ENCODE data around the gene CYP39A1. TPM values are rescaled to one million over a fixed set of nuclear protein-coding genes. Genes with fewer than 3 reads are reported as not detected.
A peak's percentile ranks its signal among the peaks of the same experiment; 100 is the strongest.

CYP39A1 gene
- polyA plus RNA-seq, 5 donors = 5.9 to 13.1 (median 11.6) TPM

DNA sequence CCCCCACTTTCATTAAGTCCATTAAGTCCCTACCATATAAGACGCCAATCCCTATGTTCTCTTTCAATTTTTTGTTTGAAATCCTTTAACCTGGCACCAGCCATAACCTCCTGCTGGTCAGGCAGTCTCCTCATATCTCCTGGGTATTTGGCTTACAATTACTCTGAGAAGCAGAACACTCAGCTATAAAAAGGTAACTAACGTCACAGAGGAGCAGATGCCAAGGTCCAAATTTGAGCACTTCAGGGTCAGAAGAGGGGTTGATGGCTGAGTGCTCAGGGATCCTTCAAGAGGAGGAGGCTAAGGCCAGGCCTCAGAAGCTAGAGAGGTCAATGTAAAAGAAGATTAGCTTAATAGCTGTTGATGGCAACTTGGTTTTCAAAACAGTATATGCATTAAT lies 139.1 kb downstream of the CYP39A1 start:
- no peak for DNase-seq

DNA sequence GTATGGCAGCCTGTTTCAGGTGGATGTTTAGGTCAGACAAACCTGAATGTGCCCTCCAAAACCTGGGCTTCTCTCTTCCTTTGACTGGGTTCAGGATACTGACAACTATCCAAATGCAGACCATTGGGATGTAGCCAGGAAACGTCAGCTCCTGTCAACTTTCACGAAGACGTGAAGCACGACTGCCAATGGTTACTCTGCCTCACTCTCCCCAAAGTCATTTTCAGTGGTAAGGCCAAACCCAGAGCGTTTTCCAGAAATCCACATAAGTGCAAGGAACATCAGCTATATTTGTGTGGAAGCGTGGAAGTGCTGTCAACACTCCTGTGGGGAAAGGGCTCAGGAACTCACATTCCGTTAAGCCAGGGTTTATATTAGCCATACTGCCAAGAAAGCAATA lies 141.3 kb downstream of the CYP39A1 start:
- no peak for DNase-seq

GRCh38 chr6:46510651-46511050 lies 142.0 kb downstream of the CYP39A1 start:
- DNase-seq = peak in 1 of 2 donors; percentile 37

- DNase-seq = no peak
Observed at GRCh38 chr6:46509981-46510510, 142.6 kb downstream of the CYP39A1 start.

DNA sequence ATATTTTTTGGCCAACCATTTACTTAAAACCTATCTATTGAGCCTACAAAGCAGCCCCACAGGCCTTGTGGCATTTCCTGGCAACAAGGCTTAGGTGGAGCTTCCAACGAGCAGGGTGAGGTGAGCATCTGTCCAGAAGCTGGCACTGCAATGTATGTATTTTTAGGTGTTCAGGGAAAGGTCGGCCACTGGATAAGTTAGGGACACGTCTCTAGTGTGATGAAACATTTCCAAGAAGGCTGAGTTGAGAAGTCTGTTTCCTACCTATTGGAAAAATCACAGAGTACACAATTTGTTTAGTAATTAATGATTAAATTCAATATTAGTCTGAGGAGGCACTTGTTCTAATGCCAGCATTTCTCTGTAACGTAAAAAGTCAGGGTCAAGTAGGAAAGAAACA lies 143.6 kb downstream of the CYP39A1 start:
- no peak for DNase-seq

DNA sequence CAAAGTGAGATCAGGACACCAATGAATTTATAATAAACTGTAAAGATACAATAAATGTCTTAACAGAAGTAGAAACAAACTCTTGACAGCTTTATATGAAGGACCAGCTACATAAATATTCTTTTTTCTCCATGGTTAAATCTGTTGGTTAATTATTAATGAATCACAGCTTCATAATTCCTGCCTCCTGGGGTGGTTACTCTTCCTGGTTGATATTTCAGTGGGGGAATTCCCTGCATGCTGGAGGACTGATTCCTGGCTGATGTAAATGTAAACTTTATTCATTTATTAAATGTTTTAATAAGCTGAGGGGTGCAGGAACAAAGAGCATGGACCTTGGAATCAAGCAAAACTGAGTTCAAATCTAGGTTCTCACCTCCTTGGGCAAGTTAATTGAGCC lies 145.2 kb downstream of the CYP39A1 start:
- DNase-seq = no peak

GRCh38 chr6:46505693-46506512 lies 146.7 kb downstream of the CYP39A1 start:
- DNase-seq = no peak

DNA sequence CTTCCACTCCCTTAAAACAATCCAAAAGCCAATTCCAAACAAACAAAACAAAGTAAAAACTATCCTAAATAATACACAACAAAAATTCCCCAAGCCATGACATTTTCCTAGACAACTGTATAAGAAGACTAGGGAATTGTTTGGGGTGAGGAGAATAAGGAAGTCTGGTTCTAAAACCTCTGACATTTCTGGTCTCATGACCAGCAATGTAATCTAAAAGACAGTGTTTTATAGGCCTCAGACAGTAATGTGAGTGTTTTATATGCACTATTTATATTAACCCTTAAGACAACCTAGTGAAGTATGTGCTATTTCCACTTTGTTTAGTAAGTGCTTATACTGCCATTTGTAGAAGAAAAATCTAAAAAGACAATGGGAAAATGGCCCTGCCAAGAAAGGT lies 148.4 kb downstream of the CYP39A1 start:
- DNase-seq = no peak

- DNase-seq = no peak
Observed at GRCh38 chr6:46502486-46503119, 150.0 kb downstream of the CYP39A1 start.

- DNase-seq = no peak
Observed at GRCh38 chr6:46501136-46502089, 151.2 kb downstream of the CYP39A1 start.

DNA sequence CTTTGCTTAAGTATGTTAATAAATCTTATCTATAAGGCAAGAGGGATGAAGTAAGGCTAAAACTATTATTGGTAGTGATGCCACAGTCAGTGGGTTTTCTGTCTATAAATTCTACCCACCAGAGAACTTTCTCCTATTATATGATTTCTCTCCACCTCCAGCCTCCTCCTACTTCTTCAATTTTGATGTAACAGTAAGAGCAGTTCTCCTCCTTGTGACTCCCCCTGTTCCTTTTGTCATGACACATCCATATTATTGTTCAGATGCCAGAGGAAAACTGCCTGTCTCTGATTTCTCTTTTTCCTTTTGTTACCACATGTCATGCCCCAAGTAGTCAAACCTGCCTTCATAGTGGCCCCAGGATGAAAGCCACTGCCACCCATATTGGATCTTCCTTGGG lies 152.2 kb downstream of the CYP39A1 start:
- DNase-seq = no peak

Other genes starting within 250 kb of the CYP39A1 start
- 1 to 10 TPM; 2.4 to 3.3 (median 2.9) TPM for gene RCAN2, start 161.4 kb downstream of the CYP39A1 start, polyA plus RNA-seq (ENCODE audit: insufficient read depth in 1 of 5, insufficient read length in 5 of 5, low replicate concordance in 1 of 5)
- gene SLC25A27, start 157 bp upstream of the CYP39A1 start, polyA plus RNA-seq (ENCODE audit: insufficient read depth in 1 of 5, insufficient read length in 5 of 5, low replicate concordance in 1 of 5) = 100 to 1,000 TPM in 3 of 5 donors, 10 to 100 TPM in 2; 68.2 to 145 (median 113) TPM
- 1 to 10 TPM; 1.3 to 2.6 (median 2.4) TPM for gene TDRD6, start 35.1 kb upstream of the CYP39A1 start, polyA plus RNA-seq (ENCODE audit: insufficient read depth in 1 of 5, insufficient read length in 5 of 5, low replicate concordance in 1 of 5)
- gene PLA2G7, start 82.6 kb upstream of the CYP39A1 start, polyA plus RNA-seq (ENCODE audit: insufficient read depth in 1 of 5, insufficient read length in 5 of 5, low replicate concordance in 1 of 5) = 1 to 10 TPM in 3 of 5 donors, under 1 TPM in 2; 0.73 to 1.6 (median 1.3) TPM
- gene ANKRD66, start 94.1 kb upstream of the CYP39A1 start, polyA plus RNA-seq (ENCODE audit: insufficient read depth in 1 of 5, insufficient read length in 5 of 5, low replicate concordance in 1 of 5) = 1 to 10 TPM in 4 of 5 donors, under 1 TPM in 1; 0.34 to 4.2 (median 3.2) TPM
- gene MEP1A, start 140.6 kb upstream of the CYP39A1 start, polyA plus RNA-seq (ENCODE audit: insufficient read depth in 1 of 5, insufficient read length in 5 of 5, low replicate concordance in 1 of 5) = under 1 TPM in 3 of 5 donors, not detected in 2; 0.04 to 0.28 (median 0.22) TPM